HG02938 (cell line): ENCODE results near the gene CES1.
"Not testable (repeated sequence)": the region's sequence is repeated elsewhere in the genome, so short reads cannot be mapped to it uniquely, and the experiment has no call there.

ENCODE experiments used
- ATAC-seq: cut with Tn5 transposase; IDR thresholded peaks from one replicate; pipeline ENCODE4 v1.9.1; 2021; ENCODE audit warnings: mild to moderate bottlenecking, moderate library complexity; ENCODE audit not compliant: unreplicated experiment

Gene CES1

DNA sequence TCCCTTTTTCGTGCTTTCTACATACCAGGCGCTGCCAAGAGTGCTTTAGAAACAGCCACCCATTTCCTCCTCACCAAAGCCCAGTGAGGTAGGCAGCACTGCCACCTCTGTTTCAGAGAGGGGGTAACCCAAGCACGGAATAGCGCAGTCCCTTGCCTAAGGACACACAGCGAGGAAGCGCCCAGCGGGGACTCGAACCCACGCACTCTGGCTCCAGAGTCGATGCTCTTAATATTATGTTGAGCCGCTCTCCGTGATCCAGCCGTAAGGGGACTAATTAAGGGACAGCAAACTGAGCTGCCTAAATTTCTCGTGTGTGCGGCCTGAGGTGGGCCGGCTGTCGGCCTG is 497 bp downstream of the CES1 start:
- no peak for ATAC-seq

DNA sequence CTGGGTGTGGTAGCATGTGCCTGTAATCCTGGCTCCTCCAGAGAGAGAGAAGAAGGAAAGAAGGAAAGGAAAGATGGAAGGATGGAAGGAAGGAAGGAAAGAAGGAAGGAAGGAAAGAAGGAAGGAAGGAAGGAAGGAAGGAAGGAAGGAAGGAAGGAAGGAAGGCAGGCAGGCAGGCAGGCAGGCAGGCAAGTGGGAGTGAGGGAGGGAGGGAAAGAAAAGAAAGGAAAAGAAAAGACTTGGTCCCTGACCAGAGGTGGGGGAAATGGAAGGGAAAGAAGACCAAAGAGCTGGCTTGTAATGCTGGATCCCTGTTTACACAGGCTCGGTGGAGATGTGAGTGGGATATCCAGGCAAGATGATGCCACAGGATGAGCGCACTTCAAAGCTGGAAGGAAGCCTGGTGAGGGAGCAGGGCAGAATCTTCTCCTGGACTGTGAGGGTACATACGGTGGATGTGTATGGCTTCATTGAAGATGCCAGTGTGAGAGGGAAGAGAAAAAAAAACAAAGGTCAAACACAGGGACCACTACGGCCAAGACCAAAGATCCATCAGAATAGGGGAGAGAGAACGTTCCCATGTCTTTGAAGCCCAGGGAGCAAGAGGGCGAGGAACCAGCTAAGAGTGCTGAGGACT is 2.1 kb downstream of the CES1 start:
- ATAC-seq, result no peak

DNA sequence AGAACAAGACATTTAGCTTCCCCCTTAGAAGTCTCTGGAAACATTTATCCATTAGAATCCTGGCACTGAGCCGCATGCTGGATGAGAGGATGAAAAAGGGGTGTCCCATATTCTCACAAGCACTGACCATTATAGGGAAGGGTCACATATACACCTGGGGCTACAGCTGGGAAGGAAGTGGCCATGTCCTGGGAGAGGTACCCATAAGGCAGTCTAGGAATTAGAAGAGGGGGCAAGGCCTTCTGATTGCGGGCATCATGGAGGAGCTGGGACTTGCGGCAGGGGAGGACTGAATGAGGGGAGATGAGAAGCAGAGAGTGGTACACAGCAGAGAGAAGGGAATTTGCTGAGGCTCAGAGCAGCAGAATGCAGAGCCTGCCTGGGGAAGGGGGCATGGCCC is 3.7 kb downstream of the CES1 start:
- not testable (repeated sequence) for ATAC-seq

DNA sequence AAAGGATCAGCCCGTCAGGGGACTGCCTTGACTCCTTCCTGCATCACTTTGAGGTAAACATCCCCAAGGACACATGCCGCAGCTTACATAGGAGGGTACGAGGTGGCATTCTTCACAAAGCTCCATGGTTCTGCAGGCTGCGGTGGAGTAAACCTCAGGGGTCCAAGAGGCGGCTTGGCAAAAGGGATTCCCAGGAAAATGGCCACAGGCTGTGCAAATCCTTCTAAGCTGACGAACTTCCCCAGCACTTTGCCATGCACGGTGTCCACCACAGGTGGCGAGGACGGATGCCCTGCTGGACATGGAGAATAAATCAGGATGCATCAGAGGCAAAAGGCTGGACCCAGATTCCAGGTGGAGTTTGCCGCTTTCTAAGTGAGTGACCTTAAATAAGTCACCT is 4.2 kb downstream of the CES1 start:
- no peak for ATAC-seq

DNA sequence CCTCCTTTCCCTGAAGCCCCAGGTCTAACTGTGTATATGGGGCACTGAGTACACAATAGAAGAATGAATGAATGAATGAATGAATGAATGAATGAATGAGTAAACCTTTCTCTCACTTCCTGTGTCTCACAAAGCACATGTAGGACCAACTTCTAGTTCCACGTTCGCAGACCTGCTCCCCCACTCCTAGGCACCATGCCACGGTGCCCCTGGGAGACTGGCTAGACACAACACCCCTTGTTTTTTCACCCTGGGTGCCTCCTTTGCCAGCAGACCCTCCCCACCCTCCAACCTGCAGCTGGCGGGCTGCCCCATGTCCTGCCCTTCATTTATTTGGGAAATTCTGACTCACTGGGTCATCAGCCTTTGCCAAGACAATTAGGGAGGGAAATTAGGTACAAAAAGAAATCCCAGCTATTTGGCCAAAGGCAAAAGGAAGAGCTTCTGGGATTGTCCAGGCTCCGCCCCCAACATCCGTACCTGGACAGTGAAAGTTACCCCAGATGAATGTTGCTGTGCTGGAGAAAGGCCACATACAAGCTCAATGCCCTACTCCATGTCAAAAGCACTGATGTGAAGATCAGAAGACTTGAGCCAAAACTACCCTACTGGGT is 7.7 kb downstream of the CES1 start:
- ATAC-seq, result no peak

DNA sequence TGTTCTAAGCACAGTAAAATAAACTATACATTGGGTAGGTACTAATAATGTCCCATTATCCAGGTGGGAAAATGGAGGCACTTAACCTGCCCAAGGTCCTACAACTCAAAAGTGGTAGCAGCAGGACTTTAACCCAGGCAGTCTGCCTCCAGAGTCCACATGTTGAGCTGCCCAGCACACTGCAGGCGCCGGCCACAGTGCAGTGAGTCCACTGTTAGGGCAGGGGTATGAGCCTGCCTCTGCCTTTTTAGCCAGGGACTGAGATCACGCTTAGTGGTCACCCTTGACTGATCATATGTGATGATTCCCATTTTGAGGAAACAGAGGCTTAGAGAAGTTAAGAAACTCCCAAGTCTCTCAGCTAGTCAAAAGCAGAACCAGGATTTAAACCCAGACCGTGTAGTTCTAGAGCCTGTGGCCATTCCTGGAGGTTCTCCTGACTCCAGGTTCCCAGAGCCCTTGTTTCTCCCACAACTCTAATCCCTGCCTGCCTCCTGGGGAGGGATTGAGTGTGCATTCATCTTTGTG is 8.4 kb downstream of the CES1 start:
- no peak for ATAC-seq

DNA sequence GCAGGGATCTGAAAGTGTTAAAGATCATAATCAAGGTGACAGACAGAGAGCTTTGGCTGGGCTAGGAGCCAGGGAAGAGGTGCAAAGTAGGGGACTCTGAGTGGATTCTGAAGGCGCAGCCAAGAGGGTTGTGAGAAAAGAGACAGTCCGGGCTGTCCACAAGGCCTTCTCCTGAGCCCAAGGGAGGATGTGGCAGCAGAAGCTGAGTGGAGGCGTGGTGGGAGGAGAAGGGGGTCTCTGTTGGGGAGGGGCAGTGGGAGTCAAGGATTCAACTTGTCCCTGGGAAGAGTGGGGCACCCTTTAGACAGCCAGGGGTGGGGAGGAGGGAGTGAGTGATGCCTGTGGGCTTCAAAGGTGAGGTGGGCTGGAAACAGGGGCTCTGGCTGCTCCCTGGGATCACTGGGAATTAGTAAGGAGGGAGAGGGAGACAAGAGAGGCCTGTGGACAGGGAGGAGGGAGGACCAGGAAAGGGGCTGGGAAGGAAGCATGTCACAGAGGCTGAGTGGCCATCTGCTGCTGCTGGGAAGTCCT is 10.6 kb downstream of the CES1 start:
- ATAC-seq, result no peak

DNA sequence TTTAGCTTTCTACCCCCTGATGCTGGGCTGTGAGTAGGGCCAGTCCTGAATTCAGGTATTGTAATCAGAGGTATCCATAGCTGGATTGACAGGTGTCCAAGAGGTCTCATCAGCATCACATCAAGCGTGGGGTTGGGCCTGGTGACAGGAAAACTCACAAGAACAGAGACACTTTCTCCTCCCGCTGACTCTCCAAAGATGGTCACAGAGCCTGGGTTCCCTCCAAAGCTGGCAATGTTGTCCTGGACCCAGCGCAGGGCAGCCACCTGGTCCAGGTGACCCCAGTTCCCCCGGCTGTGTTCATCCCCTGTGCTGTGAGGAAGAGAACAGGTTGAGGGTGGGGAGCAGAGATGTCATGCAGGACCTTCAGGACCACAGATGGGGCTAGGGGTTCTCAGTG is 11.7 kb downstream of the CES1 start:
- ATAC-seq, result no peak

DNA sequence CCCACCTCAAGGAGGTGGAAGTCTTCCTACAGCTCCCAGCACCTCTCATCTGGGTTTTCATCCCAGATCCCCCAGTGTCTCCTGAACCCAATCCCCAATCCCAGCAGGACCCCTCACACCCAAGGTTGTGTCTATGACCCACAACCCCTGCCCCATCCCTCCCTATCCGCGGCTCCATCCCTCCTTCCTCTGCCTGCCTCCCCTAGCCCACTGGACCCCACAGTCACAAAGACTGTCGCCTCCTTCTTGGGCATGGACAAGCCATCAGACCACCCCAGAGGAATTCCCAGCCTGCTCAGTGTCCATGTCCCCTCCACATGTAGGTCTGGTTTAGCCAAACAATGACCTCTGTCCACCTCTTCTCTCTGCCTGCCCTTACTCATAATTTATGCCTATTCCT is 12.3 kb downstream of the CES1 start:
- ATAC-seq, result no peak

DNA sequence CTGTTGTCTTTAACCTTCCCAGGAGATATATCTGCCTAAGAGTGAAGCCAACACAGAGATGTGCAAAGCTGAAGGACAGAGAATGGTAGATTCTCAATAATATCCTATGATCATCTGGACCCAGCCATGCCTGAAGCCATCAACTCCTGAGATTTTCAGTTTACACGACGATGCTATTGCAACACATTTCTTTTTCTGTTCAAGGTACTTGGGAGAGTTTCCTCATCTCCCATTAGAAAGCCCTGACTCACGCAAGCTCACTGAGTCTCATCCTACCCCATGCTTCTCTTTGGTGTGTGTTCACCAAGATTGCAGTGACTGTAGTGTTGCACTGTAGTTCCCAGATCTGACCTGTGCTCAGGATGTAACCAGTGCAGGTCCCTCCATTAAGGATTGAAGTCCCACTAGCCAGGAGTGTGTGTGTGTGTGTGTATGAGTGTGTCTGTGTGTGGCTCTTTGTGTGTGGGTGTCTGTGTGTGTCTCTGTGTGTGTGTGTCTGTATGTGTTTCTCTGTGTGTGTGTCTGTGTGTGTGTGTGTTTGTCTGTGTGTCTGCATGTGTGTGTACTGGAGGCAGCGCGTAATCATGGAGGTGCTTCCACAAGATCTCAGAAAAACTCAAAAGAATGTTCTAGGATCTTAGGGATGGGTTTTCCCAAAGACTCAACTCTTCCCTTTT is 15.5 kb downstream of the CES1 start:
- ATAC-seq, result no peak

DNA sequence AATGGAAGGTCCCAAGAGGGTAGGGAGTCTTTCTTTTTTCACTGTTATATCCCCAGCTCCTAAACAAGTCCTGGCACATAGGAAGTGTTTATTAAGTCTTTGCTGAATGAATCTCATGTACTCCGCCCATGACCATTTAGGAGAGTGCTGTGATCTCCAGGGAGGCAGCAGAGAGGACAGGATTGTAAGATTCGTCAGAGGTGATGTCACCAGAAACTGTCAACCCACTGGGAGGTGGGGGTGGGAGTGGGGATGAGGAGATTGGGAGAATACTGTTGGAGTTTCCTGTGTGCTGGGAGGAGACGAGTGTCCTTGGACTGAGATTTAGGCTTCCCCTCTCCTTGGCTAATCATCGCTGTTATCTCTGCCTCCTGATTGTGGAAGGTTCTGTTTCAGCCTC is 16.7 kb downstream of the CES1 start:
- not testable (repeated sequence) for ATAC-seq

DNA sequence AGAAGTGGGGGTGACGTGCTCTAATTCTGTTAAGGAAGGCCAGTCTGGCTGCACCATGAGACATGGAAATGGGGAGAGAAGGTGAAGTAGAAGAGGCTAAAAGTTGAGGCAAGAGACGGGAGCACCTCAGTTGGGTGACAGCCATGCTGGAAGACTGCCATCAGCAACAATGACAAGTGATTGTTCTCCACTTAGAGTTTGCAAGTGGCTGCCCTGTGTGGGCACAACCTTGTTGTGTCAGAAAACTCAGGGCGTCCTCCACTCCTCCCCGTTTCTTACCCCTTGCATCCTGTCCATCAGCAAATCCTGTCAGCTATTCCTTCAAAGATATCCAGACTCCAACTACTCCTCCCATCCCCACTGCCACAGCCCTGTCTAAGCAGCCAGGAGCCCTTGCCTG is 17.6 kb downstream of the CES1 start:
- no peak for ATAC-seq

DNA sequence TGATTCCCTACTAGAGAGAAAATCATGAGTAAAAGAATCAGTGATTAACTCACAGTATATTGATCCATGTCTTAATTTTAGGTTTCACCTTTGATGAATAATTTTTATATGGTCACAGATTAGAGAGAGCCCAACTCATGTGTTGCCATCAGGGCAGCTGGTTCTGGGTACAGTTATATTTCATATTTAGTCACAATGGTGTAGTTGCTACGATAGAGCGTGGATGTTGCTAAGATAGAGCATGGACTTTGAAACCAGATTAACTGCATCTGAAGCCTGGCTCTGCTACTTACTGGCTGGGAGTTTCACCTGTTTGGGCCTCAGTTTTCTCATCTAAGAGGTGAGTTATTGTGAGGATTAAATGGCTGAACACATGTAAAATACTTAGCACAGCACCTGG is 18.7 kb downstream of the CES1 start:
- not testable (repeated sequence) for ATAC-seq

DNA sequence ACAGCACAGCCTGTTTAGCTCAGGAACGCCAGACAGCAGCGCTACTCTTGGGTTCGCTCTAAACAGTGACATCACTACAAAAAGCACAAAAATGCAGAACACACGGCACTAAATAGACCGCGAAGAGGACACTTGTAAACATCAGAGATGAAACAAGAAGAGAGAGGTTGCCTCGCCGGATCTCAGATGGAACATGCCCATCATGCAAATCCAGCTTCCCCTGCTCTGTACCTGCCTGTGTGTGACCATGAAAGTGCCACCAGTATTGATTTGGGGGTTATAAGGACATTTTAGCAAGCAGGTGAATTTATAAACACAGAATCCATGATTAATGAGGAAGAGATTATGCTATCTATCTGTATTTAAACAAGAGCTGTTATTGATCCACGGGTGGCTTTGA is 19.2 kb downstream of the CES1 start:
- not testable (repeated sequence) for ATAC-seq

DNA sequence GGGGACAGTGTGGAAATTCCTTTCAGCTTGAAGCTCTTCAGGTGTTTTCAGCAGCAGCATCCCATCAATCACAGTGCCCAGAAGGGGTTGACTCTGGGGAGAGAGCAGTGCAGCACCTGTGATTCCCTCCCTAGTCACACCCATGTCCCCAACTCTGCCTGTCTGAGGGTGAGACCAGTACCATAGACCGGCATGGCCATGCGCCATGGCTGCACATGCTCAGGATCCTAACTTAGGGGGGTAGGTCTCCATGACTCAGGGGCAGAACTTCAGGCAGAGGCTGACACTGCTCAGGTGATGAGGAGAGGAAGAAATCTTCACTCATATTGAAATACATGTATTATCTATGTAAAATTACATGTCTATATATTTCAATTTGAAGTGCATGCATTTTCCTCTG is 19.9 kb downstream of the CES1 start:
- no peak for ATAC-seq

DNA sequence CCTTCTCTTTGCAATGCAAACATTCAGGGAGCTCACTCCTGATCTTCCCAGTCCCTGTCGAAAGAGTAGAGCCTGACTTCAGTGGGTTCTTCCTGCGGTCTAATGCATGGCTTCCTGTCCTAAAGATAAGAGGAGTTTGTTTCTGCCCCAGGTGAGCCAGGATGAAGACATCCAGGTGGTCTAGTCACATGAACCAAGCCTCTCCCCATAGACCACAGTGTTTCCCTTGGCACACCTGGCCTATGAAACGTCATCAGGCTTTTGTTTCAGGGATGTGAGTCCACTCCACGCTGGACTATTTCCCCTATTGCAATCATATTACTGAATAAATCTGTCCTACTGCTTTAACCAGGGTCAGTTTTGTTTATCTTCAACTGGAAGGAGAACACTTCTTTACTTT is 21.1 kb downstream of the CES1 start:
- ATAC-seq, result no peak

DNA sequence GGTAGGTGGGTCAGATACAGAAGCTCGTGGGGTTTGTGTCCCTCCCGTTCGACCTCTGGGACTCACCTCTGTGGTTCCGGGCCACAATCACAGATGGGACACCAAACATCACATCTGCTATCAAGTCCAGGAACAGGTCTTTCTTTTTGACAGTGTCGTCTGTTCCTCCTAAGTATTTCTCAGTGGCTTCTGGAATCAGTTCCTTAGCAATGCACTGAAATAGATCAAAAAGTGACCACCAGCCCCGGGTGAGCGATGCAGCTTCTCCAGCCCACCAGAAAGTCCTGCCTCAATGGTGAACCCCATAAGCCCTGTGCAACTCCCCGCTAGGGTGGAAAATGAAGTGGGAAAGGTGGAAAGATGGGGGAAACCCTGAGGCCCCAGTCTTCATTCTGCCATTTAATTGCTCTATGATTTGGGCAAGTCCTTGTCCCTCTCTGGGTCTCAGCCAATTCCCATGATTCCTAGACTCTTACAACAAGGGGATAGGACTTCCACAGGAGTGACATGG is 22.4 kb downstream of the CES1 start:
- ATAC-seq, result no peak

DNA sequence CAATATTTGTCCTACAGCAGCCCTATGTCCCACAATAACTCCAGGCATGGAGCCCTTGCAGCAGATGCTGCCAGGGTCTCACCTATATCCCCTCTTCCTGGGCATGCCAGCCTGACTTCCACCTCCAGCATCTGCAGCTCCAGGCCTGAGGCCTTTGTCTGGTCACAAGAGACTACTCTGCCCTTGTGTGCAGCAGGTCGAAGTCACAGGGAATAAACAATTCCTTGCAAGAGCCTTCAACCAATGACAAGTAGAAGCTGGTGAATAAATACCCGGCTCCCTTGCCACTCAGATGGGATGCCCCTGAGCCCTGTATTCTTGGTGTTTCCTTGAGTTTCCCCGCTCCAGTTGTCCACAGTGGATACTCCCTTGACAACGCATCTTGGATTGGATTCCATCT is 23.0 kb downstream of the CES1 start:
- no peak for ATAC-seq

DNA sequence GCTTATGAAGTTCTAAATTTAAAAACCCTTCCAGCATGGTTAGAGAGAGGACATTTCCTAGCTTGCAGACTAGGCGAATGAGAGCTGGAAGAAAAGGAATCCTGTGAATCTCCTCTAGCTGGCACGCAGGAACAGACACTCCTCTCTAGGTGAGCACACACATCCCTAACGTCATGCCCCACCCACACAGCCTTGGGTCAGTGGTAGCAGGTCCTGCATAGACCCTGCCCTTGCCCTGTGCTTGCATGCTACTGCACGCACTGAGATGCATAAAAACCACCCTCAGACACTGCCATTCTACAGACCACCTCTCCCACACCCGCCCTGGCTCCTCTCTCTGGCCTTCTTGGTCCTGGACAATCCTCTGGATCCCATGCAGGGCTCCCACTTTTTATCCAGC is 23.5 kb downstream of the CES1 start:
- no peak for ATAC-seq

DNA sequence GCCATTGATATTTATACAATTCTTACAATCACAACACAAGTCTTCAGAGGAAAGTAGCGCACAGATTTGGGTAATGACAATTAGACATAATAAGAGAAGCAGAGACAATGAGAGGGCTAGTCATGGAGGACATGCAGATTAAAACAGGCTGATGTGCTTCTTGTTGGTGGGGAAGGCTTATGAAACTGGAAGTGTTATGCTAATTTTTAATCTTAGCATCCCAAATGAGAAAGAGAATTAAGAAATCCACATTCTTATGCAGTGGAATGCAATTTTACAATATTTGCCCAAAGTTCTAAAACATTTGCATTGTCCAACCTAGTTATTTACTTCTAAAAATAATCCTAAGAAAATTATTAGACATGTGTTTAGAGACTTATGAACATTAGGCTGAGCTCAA is 24.6 kb downstream of the CES1 start:
- ATAC-seq, result not testable (repeated sequence)

DNA sequence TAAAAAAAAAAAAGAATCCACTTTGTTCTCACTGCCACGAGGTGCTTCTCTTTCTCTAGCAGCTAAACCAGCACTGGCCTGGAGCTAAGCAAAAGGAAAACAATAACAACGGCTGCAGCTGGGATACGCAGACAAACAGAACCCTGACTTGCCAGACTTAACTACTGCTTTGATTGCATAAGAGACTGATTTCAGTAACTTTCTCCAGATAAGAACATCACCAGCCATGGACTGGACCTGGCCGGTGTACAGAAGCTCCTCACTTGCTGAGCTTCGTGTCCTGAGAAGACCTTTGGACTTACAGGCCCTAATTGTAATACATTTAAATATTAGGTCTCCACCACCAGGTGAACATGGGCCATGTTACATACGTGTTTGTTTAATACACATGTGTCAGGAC is 27.8 kb downstream of the CES1 start:
- not testable (repeated sequence) for ATAC-seq

DNA sequence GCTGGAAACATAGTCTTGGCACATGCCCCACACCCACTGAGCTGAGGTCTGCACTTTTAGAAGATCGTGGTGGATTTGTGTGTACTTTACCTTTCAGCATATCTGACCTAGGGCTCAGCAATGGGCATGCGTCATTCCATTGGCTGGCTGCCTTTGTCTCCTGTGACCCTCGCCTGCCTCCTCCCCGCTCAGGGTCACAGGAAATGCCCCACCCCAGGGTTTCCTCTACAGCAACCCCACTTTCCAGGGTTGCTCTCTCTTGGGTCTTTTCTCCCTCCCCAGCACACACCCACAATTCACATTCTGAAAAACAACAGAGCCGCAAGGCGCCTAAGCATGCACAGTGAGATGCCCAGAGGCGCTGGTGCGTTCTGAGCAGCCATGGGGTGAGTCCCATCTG is 29.2 kb downstream of the CES1 start:
- not testable (repeated sequence) for ATAC-seq
